Measurements from ENCODE around the gene CYP21A2.

Gene CYP21A2

DNA sequence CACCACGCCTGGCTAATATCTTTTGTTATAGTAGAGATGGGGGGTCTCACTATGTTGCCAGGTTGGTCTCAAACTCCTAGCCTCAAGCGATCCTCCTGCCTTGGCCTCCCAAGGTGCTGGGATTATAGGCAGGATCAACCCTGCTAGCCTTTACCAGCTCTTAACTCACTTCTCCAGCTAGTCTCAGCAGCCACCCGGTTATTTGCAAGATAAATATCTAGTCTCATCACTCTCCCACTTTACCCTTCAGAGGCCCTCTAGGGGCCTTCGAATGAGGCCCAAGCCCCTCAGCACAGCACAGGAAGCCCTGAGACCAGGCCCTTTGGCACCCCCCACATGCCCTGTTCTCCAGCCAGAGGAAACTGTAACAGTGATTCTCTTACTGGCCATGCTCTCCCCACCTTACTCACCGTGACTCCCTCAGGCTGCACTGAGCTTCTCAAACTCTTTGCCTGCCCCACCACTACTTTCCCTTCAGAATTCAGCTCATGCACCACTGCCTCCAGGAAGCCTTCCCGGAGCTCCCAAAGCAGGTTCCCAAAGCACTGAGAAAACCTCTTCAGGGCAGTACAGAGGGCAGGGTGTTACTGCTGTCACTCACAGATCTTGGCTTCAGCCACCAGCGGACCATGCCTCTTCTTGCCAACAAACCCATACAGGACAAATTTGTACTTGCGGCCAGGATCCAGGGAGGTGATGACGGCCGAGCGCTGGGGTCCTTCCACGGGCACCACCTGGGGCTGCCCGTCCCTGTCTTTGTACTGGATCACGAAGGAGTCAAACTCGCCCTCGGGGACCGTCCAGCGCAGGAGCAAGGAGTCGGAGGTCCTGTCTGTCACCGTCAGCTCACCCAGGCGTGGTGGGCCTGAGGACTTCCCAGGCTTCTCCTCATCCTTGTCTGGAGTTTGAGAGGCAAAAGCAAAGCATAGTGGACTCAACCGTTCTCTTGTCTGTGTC, 45.9 kb downstream of the CYP21A2 start:
- no peak for DNase-seq (ENCODE audit: low spot score)

DNA sequence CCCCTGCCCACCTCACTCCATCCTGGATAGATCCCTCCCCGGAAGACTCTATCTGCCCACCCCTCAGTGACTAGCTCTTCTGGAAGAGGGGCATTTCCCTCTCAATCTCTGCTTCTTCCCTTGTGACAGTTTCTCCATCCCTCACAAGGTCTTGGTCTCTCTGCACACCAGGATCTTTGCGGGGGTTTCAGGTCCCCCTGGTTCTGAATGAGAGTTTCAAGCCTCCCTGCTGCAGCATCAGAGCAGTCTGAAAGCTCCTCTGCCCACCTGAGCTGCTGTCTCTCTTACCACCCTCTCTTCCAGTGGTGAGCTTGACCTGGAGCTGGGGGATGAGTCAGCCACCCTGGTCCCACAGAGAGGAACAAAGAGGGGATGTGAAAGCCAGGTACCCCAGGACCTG, 46.6 kb downstream of the CYP21A2 start:
- DNase-seq (ENCODE audit: low spot score): no peak

DNA sequence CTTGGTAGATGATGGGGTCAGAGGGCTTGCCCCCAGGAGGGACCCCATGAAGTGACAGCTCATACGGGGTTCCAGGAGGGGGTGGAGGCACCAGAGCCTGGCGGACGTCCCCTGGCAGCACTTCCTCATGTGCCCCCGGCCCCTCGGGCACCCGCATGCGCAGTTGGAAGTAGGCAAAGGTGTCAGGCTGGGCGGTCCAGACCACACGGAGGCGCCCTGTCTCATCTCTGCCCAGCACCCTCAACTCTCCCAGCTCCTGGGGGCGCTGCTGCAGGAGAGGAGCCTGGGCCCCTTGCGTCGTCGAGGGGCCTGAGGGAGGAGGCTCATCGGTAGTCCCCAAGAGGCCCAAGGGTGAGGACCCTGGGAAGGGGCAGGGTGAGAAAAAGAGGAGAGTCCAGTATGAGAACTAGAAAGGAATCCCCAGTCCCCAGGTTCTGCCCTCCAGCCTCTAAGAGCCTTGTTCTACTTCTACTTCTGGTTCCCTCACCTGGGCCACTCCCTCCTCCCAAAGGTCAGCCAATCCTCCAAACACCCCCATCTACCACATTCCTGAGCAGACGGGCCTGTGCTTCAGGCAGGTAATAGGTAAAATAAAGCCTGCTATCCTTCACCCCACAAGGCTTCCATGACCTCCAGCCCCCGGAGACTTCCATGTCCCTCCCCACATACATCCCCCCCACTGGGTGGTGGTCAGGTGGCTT, 47.7 kb downstream of the CYP21A2 start:
- no peak for DNase-seq (ENCODE audit: low spot score)

DNA sequence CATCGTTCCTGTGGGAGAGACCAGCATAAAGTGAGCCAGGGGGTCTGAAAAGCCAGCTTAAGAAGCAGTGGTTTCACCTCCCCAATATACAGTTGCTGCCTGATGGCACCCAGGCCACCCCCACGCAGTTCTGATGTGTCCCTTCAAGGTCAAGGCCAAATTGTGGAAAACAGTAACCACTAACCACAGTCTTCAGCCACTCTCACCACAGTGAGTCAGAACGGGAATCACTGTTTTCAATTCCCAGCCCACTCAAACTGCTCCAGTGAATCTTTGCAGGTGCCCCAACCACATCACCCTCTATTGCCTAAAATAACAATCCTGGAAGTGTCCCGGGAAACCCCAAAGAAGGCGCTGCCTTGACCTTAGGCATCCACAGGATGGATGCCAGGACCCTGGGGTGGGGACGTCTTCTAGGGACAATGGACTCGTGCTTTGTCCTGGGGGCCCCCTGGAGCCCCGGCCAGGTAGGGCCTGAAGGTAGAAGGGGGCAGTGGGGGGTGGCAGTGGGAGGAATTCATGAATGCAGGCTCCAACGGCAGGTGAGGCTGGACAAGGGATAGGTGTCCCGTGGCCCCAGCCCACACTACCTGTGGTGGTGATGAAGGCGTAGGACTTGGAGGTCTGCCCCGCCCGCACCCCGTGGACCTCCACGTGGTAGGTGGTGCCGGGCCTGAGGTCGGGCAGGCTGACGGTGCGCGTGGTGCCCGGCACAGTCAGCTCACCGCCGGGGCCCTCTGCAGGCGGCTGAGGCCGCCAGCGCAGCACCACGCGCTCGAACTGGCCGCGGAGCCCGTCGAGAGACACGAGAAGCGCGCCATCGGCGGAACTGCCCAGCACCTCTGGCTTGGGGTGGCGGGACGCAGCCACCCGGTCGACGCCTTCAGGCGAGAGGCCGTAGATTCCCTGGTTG, 48.7 kb downstream of the CYP21A2 start:
- DNase-seq (ENCODE audit: low spot score): no peak

DNA sequence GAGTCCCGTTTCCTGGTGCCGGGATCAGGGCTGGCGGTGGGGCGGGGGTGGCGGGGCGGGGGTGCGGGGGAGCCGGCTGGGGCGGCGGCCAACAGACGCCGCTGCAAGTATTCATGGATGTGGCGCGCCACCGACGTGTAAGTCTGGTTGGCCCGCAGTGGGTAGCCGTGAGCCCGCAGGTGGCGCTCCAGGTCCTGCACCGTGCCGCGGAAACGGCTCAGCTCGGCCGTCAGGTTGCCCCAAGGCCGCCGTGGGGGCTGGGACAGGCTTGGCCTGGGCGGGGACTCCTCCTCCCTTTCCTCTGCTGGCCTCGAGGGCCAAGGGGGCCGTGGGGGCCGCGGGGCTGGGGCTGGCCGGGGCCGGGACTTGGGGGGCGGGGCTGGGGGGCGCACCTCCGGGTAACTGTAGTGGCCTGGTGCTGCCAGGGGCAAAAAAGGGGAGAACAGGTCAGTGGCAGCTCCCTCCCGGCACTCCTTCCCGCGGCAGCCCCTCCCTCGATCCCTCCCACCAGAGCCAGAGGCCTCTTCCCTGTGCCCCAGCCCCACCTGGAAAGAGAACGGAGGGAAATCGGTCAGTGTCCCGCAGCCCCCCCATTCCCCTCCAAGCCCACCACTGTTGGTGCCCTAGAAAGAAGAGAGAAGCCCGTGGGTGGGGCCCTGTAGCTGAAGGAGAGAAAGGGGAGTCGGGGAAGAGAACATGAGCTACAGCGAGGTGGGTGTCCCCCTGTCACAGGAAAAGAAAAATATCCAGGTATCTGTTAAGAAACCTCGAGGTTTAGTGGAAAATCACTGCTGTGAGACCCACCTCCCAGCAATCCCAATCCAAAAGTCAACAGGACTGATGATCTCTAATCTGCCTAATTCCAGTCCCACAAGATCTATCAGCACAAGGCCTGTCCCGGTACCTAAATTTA, 49.6 kb downstream of the CYP21A2 start:
- DNase-seq (ENCODE audit: low spot score): peak; percentile 69

DNA sequence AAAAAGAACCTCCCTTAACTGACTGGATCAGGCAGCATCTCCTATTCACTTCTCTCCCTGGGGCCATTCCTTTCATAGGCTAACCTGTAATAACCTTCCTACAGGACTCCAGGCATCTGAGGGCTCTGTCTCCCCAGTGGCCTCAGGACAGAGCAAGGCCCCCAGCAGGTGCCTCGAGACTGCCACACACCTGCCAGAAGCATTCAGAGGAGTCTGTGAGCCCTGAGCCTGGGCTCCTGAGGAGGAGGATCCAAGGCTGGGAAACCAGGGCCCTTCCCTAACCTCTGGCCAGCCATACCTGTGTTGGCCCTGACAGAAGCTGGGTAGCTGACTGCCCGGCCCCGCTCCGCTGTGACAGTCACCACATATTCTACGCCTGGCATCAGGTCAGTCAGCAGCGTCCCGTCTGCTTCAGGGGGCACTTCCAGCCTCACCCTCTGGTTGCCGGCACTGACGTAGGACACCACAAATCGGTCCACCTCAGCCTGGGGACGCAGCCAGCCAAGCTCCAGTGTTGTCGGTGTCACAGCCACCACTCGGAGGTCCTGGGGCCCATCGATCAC, 50.4 kb downstream of the CYP21A2 start:
- no peak for DNase-seq (ENCODE audit: low spot score)

DNA sequence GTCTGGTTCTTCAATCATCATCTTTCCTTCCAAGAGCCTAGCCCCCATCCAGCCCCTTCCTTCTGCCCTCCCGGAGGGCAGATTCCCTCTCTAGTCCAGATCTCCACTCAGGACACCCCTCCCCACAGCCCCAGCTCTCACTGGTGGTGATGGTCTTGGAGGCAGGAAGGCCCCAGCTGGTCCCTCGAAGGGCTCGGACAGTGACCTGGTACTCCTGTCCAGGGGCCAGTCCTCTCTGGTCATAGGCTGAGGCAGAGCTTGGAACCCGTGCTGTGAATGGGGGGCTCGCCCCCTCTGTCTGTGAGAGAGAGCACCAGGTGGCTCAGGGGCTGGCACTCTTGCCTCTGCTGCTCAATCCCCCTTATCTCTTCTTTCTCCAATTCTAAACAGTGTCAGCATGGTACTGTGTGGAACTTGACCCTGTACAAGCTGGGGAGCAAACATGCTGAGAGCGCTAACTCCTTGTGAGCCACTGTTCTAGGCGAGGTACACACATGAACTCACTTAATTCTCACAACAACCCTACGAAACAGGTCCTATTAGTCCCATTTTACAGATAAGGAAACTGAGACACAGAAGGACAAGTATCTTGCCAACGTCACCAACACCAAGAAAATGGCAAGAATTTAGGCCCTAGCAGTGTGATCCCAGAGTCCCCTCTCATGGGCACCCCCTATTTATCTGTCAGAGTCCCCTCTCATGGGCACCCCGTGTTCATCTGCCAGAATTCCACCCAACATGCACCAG, 51.0 kb downstream of the CYP21A2 start:
- DNase-seq (ENCODE audit: low spot score): no peak

Data from kidney capillary endothelial cell (primary cell).